HG02973 (cell line): ENCODE results near the gene LRRC51.

Experiments
- ATAC-seq: cut with Tn5 transposase; IDR thresholded peaks from one replicate; pipeline ENCODE4 v1.9.1; 2021; ENCODE audit warnings: moderate library complexity; ENCODE audit not compliant: unreplicated experiment

Gene LRRC51, protein sequence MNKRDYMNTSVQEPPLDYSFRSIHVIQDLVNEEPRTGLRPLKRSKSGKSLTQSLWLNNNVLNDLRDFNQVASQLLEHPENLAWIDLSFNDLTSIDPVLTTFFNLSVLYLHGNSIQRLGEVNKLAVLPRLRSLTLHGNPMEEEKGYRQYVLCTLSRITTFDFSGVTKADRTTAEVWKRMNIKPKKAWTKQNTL

DNA sequence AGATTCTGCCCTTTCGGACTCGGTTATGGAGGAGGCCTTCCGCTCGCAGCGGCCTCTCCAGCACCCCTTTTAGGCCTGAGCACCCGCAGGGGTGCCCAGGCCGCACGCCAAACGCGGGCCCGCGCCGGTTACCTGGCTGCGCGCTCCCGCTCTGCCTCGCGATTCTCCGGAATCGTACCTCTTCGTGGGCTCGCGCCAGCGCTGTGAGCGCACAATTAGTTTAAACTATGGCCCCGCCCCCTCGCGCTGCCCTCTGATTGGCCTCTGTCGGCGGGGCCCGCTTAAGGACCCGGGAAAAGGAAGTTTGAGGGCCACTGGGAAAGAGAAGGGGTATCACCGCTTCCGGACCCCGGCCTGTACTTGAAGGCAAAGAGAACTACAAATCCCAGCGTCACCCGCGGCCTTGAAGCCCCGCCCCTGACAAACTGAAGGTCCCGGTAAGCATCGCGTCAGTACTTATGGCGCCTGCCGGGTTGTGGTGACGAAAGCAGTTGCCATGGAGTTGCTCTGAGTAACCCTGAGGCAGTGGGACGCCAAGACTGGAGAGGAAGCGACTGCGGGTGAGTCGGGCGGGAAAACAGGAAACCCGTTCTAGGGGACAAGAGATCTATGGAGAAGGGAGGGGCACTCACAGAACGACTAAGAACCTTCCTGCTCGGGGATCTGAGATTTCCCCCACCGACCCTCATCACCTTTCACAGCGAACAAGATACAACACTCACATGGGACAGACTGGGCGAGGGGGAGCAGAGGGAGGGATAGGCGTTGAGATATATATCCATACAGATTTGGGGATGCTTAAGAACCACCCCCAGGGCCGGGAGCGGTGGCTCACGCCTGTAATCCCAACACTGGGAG, at the start of gene LRRC51, which contains the start of gene NUMA1:
TSS of gene LRRC51 (plus strand) at position 525 of the 858 bp plus-strand sequence. CDS start 8,234 bp downstream, outside the sequence.
TSS of gene NUMA1 (minus strand) at position 217 of the 858 bp plus-strand sequence. CDS start 44,599 bp downstream, outside the sequence.
- peak; percentile 86 for ATAC-seq

DNA sequence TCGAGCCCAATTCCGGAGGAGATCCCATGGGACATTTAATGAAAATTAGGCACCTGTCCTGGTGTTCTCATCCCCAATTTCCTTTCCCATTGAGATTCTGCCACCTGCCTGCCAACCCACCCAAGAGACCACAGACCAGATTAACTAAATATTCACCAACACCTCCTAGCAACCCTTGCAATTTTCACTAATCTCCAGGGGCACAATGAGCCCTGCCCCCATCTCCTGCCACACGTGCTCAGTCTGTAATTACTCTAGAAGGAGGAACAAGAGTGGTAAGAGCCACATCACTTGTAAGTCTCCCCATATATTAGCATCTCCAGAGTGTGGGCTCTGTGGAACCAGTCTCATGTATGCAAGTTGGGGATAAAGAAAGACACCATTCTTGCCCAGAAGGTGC, 44.0 kb upstream of the LRRC51 start:
- ATAC-seq = no peak

DNA sequence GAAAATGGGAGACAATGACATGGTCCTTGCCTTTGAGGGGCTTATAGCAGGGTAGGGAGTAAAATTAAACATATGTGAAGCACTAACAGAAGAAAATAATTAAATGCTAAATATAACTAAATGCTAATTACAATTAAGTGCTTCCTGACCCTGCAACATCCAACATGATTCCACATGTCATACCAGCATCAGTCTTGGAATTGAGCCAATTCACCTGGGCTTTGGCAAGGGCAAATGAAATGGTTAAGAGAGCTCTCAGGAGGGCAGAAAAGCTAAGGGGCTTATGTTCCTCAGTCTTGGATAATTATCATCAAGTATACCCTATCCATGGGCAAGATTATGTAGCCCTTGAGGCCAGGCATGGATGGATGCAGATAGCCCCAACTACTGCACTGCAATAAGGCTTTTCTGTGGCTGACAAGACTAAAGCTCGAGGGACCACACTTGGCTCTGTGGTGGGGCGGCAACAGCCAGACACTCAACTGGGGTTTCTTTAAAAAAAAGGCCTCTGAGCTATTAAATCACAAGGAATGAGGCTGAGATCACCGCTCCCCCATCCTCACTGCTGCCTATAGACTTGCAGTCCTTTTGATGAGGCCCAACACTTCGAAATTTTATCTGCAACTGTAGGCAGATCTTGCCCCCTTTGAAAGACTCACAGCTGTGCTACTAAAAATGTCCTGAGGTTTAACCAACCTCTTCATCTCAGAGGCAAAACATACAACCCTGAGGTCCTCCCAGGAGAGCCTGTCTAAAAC, 42.9 kb upstream of the LRRC51 start:
- ATAC-seq = no peak

DNA sequence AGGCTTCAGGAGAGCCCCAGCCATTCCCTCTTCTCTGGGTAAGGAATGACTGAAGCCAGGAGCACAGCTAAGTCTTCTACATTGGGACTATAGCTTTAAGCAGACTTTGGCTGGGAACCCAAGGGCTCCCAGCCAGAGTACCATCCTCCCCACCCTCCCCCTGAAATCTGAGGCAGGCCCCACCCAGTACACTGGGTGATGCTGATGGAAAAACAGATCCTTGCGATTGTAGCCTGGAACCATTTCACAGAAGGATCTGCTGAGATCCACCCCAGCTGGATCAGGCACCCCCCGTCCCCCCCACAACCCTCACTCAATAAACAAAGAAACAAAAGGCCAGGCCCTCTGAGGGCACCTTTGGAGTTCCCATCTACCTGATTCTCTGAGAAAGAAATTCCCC, 42.2 kb upstream of the LRRC51 start:
- no peak for ATAC-seq

DNA sequence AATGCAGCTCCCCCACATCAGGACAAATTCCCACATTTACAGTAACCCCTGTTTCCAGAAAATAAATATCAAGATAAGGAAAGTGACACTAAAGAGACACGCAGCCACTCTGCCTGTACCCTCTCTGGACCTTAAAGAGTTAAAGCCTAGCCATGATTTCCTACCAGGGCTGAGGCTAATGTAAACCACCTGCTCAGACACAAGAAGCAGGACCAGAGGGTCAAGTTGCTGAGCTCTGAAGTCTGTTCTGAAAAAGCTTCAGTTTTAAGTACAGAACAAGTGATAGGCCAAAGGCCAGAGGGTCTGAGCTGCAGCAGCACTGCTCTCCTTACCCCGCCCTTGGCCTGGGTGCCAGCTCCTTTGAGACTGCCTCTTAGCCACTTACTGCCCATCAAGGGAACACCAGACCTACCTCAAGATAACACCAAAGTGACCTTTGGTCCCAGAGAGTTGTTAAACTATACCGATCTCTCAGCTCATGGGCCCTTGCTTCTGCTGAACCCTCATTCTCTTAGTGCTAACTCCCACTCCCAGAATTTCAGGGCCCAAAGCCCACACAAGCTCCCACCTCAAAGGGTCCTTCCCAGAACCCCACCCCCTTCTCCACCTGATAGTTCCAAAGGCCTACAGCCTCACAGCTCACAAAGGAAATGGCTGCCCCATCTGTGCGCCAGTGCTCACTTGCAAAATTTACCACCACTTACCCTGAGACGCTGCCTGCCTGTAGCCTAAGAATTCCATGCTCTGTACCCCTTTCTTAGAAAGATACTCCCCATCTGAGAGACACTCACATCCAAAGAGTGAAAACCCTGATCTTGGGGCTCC, 41.4 kb upstream of the LRRC51 start:
- no peak for ATAC-seq

DNA sequence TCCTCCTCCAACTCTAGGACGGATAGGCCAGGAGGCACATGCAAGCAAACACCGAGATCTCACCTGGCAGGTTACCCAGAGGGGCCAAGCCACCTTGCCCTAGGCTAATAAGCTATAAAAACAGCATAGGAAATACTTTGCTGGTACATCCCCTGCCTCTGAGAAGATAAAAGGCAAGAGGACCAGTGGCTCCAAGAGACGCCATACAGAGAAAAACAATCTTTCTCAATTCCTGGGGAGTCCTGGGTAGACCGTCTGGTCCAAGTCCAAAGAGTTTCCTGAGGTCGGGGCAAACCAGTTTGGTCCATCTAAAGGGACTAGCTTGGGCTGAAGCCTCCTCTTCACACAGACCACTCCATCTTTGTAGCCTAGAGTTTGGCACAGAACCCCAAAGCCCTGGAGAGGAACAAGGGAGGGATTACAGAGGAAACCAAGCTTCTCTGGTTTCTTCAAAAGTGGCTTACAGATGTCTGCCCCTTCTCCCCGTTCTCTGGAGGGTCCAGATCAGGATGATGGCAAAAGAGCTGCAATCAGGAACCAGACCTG, 40.7 kb upstream of the LRRC51 start:
- no peak for ATAC-seq

DNA sequence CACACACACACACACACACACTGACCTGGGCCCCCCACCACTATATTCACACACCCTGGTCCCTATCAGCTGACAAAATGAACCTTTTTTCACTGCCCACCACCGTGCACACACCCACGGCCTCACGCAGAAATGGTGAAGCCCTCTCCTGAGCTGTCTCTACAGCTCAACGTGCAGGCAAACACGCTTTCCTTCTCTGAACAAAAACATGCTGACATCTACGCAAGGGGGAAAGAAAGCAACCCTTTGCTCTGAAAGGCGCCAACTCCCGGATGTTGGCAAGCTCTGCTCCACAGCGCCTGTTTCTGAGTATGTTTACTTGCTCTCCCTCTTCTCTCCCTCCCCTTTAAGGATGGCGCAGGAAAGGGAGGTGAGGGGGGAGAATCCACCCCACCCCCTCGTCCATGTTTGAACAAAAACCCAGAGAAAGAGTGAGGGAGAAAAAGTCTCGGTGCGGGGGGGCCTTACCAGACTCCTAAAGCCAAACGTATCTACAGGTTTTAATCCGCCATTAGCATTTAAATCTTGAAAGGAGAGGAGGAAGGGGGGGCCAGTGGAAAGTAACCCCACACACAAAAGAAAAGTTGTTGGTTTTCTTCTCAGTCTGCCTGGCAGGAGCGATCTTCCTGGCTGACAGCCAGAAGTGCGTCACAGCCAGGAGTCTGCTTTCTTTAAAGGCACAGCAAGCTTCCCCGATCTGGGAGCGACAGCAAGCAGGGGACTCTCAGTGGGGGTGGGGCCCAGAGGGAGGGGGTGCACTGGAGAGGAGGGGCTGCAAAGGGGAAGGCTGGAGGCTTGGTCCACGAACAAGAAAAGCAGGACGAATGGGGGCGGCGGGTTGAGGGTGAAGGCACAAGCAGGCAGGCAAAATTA, 39.9 kb upstream of the LRRC51 start:
- no peak for ATAC-seq

DNA sequence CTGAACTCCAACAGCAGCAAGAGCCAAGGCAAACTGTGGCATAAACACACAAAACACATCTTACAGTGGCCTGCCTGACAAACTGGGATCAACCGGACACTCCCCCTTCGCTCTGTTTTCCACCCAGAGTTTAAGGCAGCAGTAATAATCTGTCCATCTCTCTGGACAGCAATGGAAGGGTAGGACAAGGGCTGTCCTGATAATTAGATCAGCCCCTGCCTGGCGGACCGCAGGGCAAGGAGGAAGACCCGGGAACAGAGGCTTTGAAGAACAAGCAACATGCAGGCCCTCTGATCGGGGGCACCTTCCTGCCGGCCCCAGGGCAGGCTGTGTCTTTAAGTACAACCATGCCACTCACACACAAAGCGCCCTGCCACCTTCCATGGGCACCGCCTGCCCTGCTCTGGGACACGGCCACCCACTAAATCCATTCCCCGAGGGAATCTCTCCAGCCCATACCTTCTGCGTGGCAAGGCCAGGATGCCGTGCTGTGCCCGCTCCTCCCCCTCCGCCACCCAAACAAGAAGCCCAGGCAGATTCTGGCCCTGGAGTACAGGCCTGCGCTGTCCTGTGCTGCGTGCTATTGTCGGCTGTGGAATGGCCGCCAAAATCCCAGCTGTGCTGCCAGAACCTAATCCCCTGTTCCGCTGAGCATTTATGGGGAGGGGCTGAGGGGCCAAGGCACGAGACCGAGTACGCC, 39.1 kb upstream of the LRRC51 start:
- no peak for ATAC-seq

DNA sequence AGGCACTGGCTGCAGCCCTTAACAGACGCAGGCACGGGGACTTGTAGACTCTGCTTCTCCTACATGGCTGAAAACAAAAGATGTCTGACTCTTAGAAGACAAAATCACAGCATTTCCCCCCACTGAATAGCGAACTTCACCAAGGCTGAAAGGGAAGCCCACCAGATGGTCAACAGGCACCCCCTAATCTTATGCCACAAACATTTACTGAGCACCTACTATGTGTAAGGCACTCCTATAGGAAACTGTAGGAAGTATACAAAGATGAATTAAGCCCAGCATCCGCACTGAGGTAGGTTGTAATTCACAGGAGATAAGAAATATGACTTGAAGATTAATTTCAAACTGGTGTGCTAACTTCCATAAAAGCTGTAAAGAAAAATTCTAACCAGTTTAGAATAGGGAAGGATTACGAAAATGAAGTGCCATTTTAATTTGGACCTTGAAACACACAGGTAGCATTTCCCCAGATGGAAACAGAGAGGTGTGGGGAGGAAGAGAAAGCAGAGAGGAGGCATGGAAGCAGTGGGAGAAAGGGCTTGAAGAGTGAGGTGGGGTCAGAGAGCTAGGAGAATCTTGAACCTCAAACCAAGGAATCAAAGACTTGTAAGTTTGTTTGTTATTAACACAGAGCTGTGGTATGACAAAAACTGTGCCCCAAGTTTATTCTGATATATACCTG, 38.4 kb upstream of the LRRC51 start:
- ATAC-seq = no peak

DNA sequence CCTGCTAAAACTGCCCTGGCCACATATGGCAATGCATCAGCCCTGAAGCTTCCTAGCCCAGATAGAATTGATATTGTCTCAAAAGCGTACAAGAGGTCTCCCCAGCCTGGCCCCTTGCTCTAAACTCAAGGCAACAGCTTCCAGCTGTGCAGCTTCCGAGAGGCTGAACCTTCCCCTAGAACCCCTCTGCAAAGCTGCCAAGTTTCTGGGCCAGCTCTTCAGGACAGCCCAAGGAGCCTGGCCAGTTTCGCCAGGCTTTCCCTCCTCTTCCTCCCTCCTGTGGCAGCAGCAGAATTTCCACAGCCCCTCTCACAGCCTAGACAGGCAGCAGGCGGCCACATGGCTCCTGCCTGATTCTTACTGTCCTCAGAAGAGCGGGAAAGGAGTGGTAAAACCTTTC, 34.8 kb upstream of the LRRC51 start:
- no peak for ATAC-seq

DNA sequence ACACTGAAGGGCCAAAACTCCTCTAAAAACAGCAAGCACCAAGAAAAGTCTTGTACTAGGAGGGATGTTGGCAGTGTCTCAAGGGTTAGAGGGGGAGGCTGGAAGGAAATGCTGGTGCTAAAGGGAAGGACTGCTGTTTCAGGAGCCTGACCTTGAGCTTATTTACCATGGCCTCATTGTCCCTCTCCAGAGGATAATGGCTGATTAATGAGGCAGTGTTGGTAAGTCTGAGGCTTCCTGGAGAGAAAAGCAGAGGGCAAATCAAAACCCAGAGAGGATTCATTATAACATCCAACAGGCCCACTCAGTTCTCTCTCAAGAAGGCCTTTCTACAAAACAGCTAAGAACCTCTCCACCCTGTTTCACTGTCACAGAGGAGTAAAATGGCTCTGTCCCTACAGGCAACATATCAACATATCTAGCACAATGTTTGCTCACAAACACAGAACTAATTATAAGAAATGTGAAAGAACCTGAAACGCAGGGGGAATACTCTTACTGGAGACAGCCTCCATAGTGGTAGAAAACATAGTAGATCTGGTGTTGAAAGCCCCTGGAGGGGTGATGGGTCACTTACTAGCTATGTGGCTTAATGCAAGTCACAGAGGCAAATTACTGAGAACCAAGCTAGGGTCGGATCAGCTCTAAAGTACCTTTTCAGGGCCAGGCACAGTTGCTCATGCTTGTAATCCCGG, 31.7 kb upstream of the LRRC51 start:
- no peak for ATAC-seq

DNA sequence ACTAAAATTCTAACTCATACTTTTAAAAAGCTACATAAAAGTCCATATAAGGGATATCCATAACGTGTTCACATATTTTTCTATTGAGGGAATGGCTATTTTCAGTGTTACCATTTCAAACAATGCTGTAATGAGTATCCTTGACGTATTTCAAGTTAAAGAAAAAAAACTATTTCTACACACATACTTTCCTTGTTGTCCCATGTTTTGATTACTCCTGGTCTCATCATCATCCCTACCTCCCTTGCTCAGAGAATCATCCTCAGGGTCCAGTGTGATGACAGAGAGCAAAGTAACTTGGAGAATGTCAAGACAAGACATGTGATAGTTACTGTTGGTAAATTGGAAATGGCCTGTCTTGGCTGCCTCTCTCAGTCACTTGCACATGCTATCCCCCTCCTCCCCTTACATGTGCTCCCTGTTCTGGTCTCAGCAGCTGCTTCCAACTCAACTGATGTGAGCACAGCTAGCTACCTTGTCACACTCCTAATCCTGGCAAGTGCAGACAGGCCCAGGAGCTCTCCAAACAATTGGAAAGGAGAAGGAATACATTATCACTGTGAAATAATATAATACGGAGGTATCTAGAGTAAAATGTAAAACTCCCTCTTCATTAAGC, 22.1 kb upstream of the LRRC51 start:
- ATAC-seq = no peak

DNA sequence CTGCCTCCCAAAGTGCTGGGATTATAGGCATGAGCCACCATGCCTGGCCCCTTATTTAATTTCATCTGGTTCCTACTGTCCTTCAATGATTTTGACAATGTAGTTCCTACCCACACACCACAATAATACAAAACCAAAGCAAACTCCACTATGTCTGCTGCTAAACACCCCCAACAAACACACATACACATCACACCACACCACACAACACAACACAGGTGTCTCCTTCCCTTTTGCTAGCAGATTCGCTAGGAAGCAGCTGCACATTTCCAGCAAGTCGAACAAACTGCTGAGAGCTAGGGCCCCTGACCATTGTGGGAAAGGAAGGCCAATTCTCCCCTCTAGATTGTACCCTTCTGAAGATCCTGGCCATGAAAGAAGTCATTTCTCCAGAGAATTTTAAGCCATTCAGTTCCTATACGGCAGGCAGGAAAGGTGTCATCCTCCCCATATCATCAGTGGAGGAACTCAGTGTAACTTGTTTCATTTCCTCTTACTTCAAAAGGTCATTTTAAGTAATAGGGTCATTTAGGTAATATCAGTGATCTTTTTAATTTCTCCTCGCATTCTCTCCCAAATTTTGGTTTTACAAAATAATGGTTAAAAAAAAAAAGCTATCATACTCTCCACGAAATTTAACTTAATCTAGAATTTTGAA, 18.8 kb upstream of the LRRC51 start:
- ATAC-seq = no peak

DNA sequence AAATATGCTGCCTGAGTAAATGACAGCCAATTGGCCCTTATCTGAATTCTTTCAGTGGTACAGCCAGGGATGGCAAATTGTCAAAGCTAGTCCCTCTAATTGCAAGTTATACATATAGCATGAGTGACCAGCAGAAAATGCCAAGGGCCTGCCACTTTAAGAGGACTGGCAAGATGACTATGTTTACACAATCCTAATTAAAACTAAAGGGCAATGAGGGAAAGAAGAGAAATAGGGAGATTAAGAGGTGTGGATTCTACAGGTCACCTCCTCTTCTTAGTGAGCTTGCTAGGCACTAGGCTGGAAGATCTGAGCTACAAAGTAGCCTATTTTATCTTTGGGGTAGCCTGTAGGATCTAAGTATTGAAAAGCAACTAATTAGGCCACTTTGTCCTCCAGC, 13.8 kb upstream of the LRRC51 start:
- no peak for ATAC-seq

DNA sequence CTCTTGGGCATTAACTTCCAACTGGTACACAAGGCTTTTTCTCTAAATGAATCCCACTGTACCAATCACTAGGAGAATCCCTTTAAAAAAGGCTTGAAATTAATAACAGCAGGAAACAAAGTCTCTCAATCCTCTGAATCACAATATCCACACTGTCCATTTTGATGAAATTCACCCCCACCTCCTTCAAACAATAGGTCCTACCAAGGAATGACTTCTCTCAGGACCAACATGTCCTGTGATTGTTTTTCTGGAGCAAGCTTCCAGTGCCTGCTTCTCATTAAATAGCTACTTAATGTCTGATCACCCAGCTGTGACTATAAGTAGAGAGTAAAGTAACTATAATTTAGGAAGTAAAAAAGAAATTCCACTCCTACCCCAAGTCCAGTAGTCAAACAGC, 13.4 kb upstream of the LRRC51 start:
- ATAC-seq = no peak

DNA sequence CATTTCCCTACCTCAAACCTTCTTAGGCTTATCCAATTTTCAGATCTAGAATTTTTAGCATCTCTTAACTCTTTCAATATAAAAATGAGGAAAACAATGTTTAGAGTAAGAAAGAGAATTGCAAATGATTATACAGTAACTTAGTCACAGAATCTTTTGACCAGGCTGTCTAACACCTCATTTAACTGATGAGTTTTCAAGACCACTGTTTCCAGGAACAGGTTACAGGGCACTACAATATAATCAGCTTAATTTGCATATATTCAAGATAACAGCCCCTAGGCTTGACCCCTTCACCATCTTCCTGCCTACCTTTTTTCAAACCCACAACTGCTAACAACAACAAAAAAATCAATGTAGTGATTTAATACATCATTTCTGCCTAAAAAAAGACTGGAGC, 13.0 kb upstream of the LRRC51 start:
- no peak for ATAC-seq

DNA sequence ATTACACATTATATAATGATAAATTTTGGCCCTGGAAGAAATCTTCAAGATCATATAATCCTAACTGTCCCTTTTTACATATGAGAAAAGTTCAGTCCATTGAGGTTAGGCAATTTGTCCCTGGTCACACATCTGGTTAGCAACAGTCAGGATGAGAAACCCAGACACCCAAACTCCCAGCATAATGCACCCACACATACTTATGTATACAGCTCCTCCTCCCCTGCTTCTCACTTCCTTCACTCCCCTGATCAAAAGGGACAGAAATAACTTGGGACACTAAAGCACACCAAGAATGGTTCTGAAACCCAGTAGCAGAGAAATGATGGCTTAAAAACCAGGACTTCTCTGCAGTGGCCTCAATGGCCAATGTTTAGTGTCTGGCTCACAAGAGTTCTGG, 11.4 kb upstream of the LRRC51 start:
- ATAC-seq = no peak
